ENCODE measurements around the gene SLC7A1. TPM values are rescaled to one million over a fixed set of nuclear protein-coding genes. Genes with fewer than 3 reads are reported as not detected.

The SLC7A1 gene
- total RNA-seq, 4 donors from 2014 or later: 1.6 to 4.6 (median 3.7) TPM

- Histone ChIP-seq H3K27me3 (no peaks in the 10 kb centered on the region), H3K27ac (no peak overlapping the region), H3K36me3 (no peaks in the 10 kb centered on the region), H3K4me1 (no peaks in the 10 kb centered on the region), H3K4me3 (no peak overlapping the region), H3K9me3 (no peaks in the 10 kb centered on the region)
- TF ChIP-seq CTCF (IDR thresholded peaks at IDR 0.05 in 4 of 5, conservative IDR thresholded peaks at IDR 0.05 in 1 of 5) (no peak), POLR2A (IDR thresholded peaks at IDR 0.05) (no peak)
- intact Hi-C loops (cut with DNase I; ENCODE audit: low total_unique reads) (no loop called here), in situ Hi-C loops (cut with MboI; ENCODE audit: low sequenced_read_pairs in 4 of 4) (no loop called here)
- DNase-seq: no peak
- ATAC-seq: no peak
Measured at GRCh38 chr13:29605860-29606526, 10.5 kb upstream of the SLC7A1 start.

- no peak overlapping the region for H3K27ac ChIP-seq
- intact Hi-C loops (cut with DNase I; ENCODE audit: low total_unique reads) (loop anchor here (10.0 kb wide), 3 partner anchors 246 to 884 kb away; partner anchors contain the start of gene SLC46A3), in situ Hi-C loops (cut with MboI; ENCODE audit: low sequenced_read_pairs in 4 of 4) (no loop called here)
- TF ChIP-seq CTCF (IDR thresholded peaks at IDR 0.05 in 4 of 5, conservative IDR thresholded peaks at IDR 0.05 in 1 of 5): no peak
- TF ChIP-seq POLR2A (IDR thresholded peaks at IDR 0.05): no peak
- H3K27me3 ChIP-seq: peaks cover 0 to 17% (median 8%) of the 10 kb centered on the region in 3 donors
- no peaks in the 10 kb centered on the region for H3K9me3 ChIP-seq
- DNase-seq (no peak), ATAC-seq (no peak)
- no peak overlapping the region for H3K4me3 ChIP-seq
- no peaks in the 10 kb centered on the region for H3K36me3 ChIP-seq
- peaks cover 0 to 4% of the 10 kb centered on the region in 2 donors for H3K4me1 ChIP-seq
Measured at GRCh38 chr13:29598321-29598720, 2.8 kb upstream of the SLC7A1 start.

GRCh38 chr13:29597706-29598105 lies 2.2 kb upstream of the SLC7A1 start:
- no peak for DNase-seq
- H3K27me3 ChIP-seq: peaks cover 0 to 17% (median 8%) of the 10 kb centered on the region in 3 donors
- intact Hi-C loops (cut with DNase I; ENCODE audit: low total_unique reads) (loop anchor here (10.0 kb wide), 3 partner anchors 247 to 883 kb away; partner anchors contain the start of gene SLC46A3), in situ Hi-C loops (cut with MboI; ENCODE audit: low sequenced_read_pairs in 4 of 4) (no loop called here)
- no peaks in the 10 kb centered on the region for H3K36me3 ChIP-seq
- TF ChIP-seq CTCF (IDR thresholded peaks at IDR 0.05 in 4 of 5, conservative IDR thresholded peaks at IDR 0.05 in 1 of 5) (no peak), POLR2A (IDR thresholded peaks at IDR 0.05) (no peak)
- no peak overlapping the region for H3K27ac ChIP-seq
- H3K9me3 ChIP-seq: no peaks in the 10 kb centered on the region
- no peak for ATAC-seq
- H3K4me3 ChIP-seq: no peak overlapping the region
- peaks cover 0 to 4% of the 10 kb centered on the region in 2 donors for H3K4me1 ChIP-seq

GRCh38 chr13:29597246-29597645 lies 1.8 kb upstream of the SLC7A1 start:
- TF ChIP-seq CTCF (IDR thresholded peaks at IDR 0.05 in 4 of 5, conservative IDR thresholded peaks at IDR 0.05 in 1 of 5) (no peak), POLR2A (IDR thresholded peaks at IDR 0.05) (no peak)
- Histone ChIP-seq H3K4me3 (no peak overlapping the region), H3K4me1 (peaks cover 0 to 4% of the 10 kb centered on the region in 2 donors), H3K36me3 (no peaks in the 10 kb centered on the region), H3K27ac (no peak overlapping the region), H3K27me3 (peaks cover 0 to 17% (median 8%) of the 10 kb centered on the region in 3 donors), H3K9me3 (no peaks in the 10 kb centered on the region)
- in situ Hi-C loops (cut with MboI; ENCODE audit: low sequenced_read_pairs in 4 of 4) (no loop called here), intact Hi-C loops (cut with DNase I; ENCODE audit: low total_unique reads) (loop anchor here (10.0 kb wide), 3 partner anchors 248 to 882 kb away; partner anchors contain the start of gene SLC46A3)
- no peak for DNase-seq
- no peak for ATAC-seq
